Mammary epithelial cell (primary cell): ENCODE data around the gene ERGIC1.

Experiments used
- EZH2 ChIP-seq: IDR thresholded peaks from 2 replicates; pipeline ENCODE4 v1.6.1; 2012; ENCODE audit warnings: low read length, inconsistent platforms, borderline replicate concordance
- TF ChIP-seq, protein P1 (sequence below), 2 donors: IDR thresholded peaks in 1 of 2; conservative IDR thresholded peaks in 1 of 2; 2 replicates each; pipeline ENCODE4 v1.5.1; 2011 to 2012; ENCODE audit warnings: inconsistent platforms in 2 of 2, low read length in 2 of 2, mild to moderate bottlenecking in 2 of 2, control low read depth in 1 of 2, low read depth in 1 of 2; ENCODE audit not compliant: insufficient read depth in 1 of 2; ENCODE audit errors: extremely low read depth in 1 of 2

DNA sequence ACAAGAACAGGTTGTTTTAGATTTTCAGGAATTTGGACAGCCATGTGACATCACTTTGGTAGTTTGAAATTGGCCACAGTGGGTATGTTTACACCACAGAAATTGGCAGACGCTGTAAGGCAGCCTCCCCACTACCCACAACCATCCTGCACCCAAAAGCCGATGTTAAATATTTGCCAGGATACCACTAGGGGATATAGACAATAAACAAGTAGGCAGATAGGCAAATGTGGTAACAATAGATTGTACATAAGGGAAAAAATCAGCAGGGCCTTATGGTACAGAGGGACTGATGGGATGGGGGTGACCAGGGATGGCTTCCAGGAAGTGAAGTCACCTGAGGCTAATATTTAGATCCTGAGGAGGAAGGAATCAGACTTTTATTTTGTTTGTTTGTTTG is 31.9 kb upstream of the ERGIC1 start:
- TF ChIP-seq EZH2: no peak
- TF ChIP-seq, protein P1, sequence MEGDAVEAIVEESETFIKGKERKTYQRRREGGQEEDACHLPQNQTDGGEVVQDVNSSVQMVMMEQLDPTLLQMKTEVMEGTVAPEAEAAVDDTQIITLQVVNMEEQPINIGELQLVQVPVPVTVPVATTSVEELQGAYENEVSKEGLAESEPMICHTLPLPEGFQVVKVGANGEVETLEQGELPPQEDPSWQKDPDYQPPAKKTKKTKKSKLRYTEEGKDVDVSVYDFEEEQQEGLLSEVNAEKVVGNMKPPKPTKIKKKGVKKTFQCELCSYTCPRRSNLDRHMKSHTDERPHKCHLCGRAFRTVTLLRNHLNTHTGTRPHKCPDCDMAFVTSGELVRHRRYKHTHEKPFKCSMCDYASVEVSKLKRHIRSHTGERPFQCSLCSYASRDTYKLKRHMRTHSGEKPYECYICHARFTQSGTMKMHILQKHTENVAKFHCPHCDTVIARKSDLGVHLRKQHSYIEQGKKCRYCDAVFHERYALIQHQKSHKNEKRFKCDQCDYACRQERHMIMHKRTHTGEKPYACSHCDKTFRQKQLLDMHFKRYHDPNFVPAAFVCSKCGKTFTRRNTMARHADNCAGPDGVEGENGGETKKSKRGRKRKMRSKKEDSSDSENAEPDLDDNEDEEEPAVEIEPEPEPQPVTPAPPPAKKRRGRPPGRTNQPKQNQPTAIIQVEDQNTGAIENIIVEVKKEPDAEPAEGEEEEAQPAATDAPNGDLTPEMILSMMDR (conservative IDR thresholded peaks at IDR 0.05 in 1 of 2, IDR thresholded peaks at IDR 0.05 in 1 of 2; ENCODE audit: extremely low read depth in 1 of 2, insufficient read depth in 1 of 2, low read depth in 1 of 2, low read length in 2 of 2): no peak
